HuH-7 (cell line): ENCODE data around the gene CACNA1D.

Experiments
- DNase-seq: peaks from one replicate; pipeline ENCODE4 v3.0.0; 2011; ENCODE audit warnings: low spot score

The CACNA1D gene

GRCh38 chr3:53753518-53754183 is 259.2 kb downstream of the CACNA1D start:
- no peak for DNase-seq

- DNase-seq: no peak
These were observed 259.9 kb downstream of the CACNA1D start for GRCh38 chr3:53754325-53754724.

- no peak for DNase-seq
These were observed 264.4 kb downstream of the CACNA1D start for GRCh38 chr3:53758846-53759245.

- no peak for DNase-seq
These were observed 268.9 kb downstream of the CACNA1D start for GRCh38 chr3:53763353-53763752.

GRCh38 chr3:53764026-53764775 is 269.8 kb downstream of the CACNA1D start:
- DNase-seq: no peak

GRCh38 chr3:53765753-53766152 is 271.3 kb downstream of the CACNA1D start:
- no peak for DNase-seq

GRCh38 chr3:53766706-53767105 is 272.3 kb downstream of the CACNA1D start:
- DNase-seq: no peak

- no peak for DNase-seq
These were observed 274.4 kb downstream of the CACNA1D start for GRCh38 chr3:53768478-53769459.

- DNase-seq: no peak
These were observed 278.2 kb downstream of the CACNA1D start for GRCh38 chr3:53772562-53772961.

GRCh38 chr3:53773021-53773436 is 278.6 kb downstream of the CACNA1D start:
- no peak for DNase-seq

GRCh38 chr3:53773611-53774368 is 279.4 kb downstream of the CACNA1D start:
- no peak for DNase-seq

- DNase-seq: no peak
These were observed 280.0 kb downstream of the CACNA1D start for GRCh38 chr3:53774414-53774813.

- DNase-seq: no peak
These were observed 280.6 kb downstream of the CACNA1D start for GRCh38 chr3:53775018-53775417.

GRCh38 chr3:53775834-53776251 is 281.4 kb downstream of the CACNA1D start:
- DNase-seq: no peak

GRCh38 chr3:53776494-53777101 is 282.2 kb downstream of the CACNA1D start:
- no peak for DNase-seq

GRCh38 chr3:53777468-53777867 is 283.1 kb downstream of the CACNA1D start:
- no peak for DNase-seq

GRCh38 chr3:53778153-53778552 is 283.7 kb downstream of the CACNA1D start:
- DNase-seq: no peak

GRCh38 chr3:53780171-53780570 is 285.8 kb downstream of the CACNA1D start:
- DNase-seq: no peak

GRCh38 chr3:53780806-53781205 is 286.4 kb downstream of the CACNA1D start:
- no peak for DNase-seq

- DNase-seq: no peak
These were observed 292.6 kb downstream of the CACNA1D start for GRCh38 chr3:53787016-53787415.

- DNase-seq: no peak
These were observed 293.6 kb downstream of the CACNA1D start for GRCh38 chr3:53788038-53788437.
